Testis (tissue), 3 donors: ENCODE data around the gene SLX4. TPM values are rescaled to one million over a fixed set of nuclear protein-coding genes. Genes with fewer than 3 reads are reported as not detected.
A peak's percentile ranks its signal among the peaks of the same experiment; 100 is the strongest.

ENCODE experiments used
- DNase-seq: peaks from one replicate; pipeline ENCODE4 v3.0.0-alpha.2; 2019
- H3K27ac ChIP-seq, 2 donors: fragments of 200-600 bp; sonication (generic); one replicate each; pipeline ENCODE4 v1.5.1; 2019
- H3K27me3 ChIP-seq: fragments of 200-600 bp; sonication (generic); one replicate; pipeline ENCODE4 v1.5.1; 2019
- H3K36me3 ChIP-seq: fragments of 200-600 bp; sonication (generic); one replicate; pipeline ENCODE4 v1.5.1; 2017; ENCODE audit warnings: low read depth; ENCODE audit errors: missing control alignments
- H3K4me1 ChIP-seq: fragments of 200-600 bp; sonication (generic); one replicate; pipeline ENCODE4 v1.5.1; 2019
- H3K4me3 ChIP-seq, 2 donors: fragments of 200-600 bp; sonication (generic); one replicate each; pipeline ENCODE4 v1.5.1; 2017 to 2019
- H3K9me3 ChIP-seq: fragments of 200-600 bp; sonication (generic); one replicate; pipeline ENCODE4 v1.5.1; 2017
- CTCF ChIP-seq, 3 experiments: fragments of 450-650 bp in 2 of 3; fragments of 200-600 bp in 1 of 3; sonication (generic) in 1 of 3; IDR thresholded peaks; one replicate each; pipeline ENCODE4 v1.5.1; 2016 to 2019; ENCODE audit warnings: antibody characterized with exemption in 3 of 3, mild to moderate bottlenecking in 2 of 3, moderate library complexity in 1 of 3
- POLR2A ChIP-seq: fragments of 450-650 bp; IDR thresholded peaks from one replicate; pipeline ENCODE4 v1.6.1; 2017; ENCODE audit warnings: antibody characterized with exemption, mild to moderate bottlenecking, moderate library complexity
- WGBS, 2 donors: methylation state at CpG; one replicate each; pipeline ENCODE4 v1.1.5; 2018; 5-methylcytosine and 5-hydroxymethylcytosine counted together
- intact Hi-C: fragments of 100-400 bp; cut with DNase I; formaldehyde crosslinking; loops from one replicate; pipeline ENCODE4 v1.15.1; 2023; ENCODE audit warnings: low total_unique reads
- polyA plus RNA-seq: library from polyadenylated mRNA; stranded (reverse); fragments of 350-450 nt; fragmentation: Illumina TruSeq; extraction: RNeasy Lipid Tissue Mini Kit (QIAGEN cat#74804); gene quantifications from one replicate; pipeline ENCODE4 v1.2.3, GENCODE V29; 2014; ENCODE audit warnings: low read depth, low replicate concordance; ENCODE audit not compliant: insufficient read depth
- total RNA-seq, 2 donors: library from RNA; depleted of rRNA; stranded (reverse); fragments of >200 nt; gene quantifications; one replicate each; pipeline ENCODE4 v1.2.3, GENCODE V29; 2016

Gene SLX4
- total and polyA plus RNA-seq, 3 donors from 2014 or later = 25.9 to 41.3 (median 28.0) TPM

DNA sequence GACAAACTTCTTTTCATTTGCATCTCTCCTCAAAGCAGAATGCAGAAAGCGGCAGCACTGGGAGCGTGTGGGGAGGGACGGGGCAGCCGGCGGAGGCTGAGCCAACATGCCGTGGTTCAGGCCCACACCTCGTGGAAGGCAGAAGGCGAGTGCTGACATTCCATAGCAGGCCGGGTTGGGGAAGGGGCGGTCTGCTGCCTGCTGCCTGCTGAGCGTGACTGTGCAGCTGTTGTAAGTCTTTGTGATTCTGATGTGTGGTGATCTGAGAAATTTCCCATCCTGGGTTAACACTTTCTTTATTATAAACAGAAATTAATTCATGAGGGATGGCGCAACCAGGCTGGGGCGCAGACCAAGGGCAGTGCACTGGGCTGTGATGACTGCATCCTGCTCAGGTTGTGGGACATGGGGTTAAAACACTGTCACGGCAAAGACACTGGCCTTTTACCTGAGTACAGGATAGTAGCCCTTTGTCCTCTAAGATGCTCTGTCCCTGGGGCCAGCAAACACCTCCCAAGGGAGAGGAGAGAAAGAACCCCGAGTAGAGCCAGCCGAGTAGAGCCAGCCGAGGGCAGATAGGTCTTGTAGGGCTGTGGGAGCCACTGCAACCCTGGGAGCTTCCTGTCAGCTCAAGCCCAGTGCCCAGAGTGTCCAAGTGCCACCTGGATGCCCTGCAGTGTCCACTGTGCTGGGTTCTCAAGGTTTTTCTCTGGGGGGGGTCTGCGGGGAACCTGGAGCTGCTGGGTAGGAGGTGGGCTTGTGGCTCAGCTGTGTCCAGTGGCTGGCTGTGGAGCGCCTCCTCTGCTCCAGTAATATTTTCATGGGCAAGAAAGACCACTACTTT lies 34.3 kb upstream of the SLX4 start:
- H3K27ac ChIP-seq = no peak overlapping the region
- intact Hi-C loops = no loop called here
- 81 to 82% methylated on average over 17 to 19 of the region's 19 CpGs for WGBS, 2 donors

DNA sequence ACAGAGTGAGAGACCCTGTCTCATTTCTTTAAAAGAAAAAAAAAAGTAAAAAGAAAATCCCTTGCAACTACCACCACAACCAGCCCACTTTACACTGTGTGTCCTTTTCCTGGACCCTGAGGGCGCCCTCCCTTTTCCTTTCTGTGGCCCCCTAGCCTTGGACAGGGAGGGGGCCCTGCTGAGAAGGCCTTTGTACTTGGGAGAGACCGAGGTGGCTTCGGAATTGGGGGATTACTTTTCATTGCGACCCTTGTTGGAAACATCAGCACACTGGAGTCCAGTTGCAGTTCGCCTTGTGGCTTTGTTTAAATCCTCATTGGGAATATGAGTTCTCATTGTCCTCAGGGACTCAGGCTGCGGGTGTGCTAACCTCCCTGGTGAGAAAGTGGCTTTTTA lies 33.7 kb upstream of the SLX4 start:
- DNase-seq = peak; percentile 4
- Histone ChIP-seq H3K27ac (no peak overlapping the region), H3K9me3 (no peaks in the 10 kb centered on the region), H3K4me3 (no peak overlapping the region), H3K36me3 (no peaks in the 10 kb centered on the region), H3K27me3 (no peaks in the 10 kb centered on the region), H3K4me1 (peaks cover 3% of the 10 kb centered on the region)
- 71 to 92% methylated on average over 6 of the region's 6 CpGs for WGBS, 2 donors
- intact Hi-C loops = no loop called here
- TF ChIP-seq POLR2A (no peak), CTCF (IDR thresholded peaks at IDR 0.05) (no peak)

More for the DNA sequence above, 34.3 kb upstream of the SLX4 start:
- H3K4me3 ChIP-seq = no peak overlapping the region
- H3K9me3 ChIP-seq = no peaks in the 10 kb centered on the region
- no peaks in the 10 kb centered on the region for H3K36me3 ChIP-seq
- TF ChIP-seq CTCF (IDR thresholded peaks at IDR 0.05) (no peak), POLR2A (no peak)
- no peaks in the 10 kb centered on the region for H3K27me3 ChIP-seq
- no peaks in the 10 kb centered on the region for H3K4me1 ChIP-seq
- DNase-seq = peak; percentile 5

GRCh38 chr16:3643095-3643730 lies 31.8 kb upstream of the SLX4 start:
- no peak overlapping the region for H3K27ac ChIP-seq
- intact Hi-C loops = no loop called here
- peak; percentile 6 for DNase-seq

DNA sequence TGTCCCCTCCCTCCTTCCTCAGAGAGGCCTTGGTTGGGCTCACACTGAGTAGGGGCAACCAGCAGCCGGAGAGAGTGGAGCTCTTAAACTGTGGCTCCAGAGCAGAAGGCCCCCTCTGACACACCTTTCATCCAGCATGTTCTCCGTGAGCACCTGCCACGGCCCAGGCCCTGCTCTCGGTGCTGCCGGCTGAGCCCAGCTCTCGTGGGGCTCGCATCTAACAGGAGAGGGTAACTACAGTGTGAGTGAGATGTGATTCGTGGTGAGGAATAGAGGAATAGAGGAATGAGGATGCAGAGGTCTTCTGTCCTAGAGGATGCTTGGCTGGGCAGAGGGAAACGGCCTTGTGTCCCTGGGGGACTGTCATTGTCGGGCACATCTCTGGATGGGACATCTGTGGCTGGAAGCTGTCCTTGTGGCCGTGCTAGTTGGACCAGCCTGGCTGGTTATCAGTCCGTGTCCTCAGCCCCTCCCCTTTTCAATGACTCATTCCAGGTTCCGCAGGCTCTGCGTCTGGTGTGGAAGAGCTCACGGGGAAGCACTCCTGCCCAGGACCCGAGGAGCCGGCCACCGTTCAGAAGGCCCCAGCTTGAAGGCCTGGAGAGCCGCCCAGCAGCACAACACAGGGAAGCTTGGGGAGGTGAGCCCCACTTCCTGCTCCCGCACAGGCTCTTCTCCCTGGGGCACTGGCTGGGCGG lies 31.1 kb upstream of the SLX4 start:
- 78 to 88% methylated on average over 19 to 21 of the region's 21 CpGs for WGBS, 2 donors
- no peaks in the 10 kb centered on the region for H3K36me3 ChIP-seq
- intact Hi-C loops = no loop called here
- no peak for TF ChIP-seq POLR2A
- TF ChIP-seq CTCF (IDR thresholded peaks at IDR 0.05) = no peak
- DNase-seq = peak; percentile 11
- no peak overlapping the region for H3K27ac ChIP-seq
- H3K27me3 ChIP-seq = no peaks in the 10 kb centered on the region
- H3K9me3 ChIP-seq = no peaks in the 10 kb centered on the region
- no peak overlapping the region for H3K4me3 ChIP-seq
- peaks cover 3% of the 10 kb centered on the region for H3K4me1 ChIP-seq

More at GRCh38 chr16:3643095-3643730, 31.8 kb upstream of the SLX4 start:
- no peaks in the 10 kb centered on the region for H3K36me3 ChIP-seq
- WGBS, 2 donors = 90 to 97% methylated on average over 13 to 14 of the region's 14 CpGs
- peaks cover 3% of the 10 kb centered on the region for H3K4me1 ChIP-seq
- no peak overlapping the region for H3K4me3 ChIP-seq
- TF ChIP-seq POLR2A (no peak), CTCF (IDR thresholded peaks at IDR 0.05) (no peak)
- no peaks in the 10 kb centered on the region for H3K27me3 ChIP-seq
- no peaks in the 10 kb centered on the region for H3K9me3 ChIP-seq
